Naive thymus-derived CD4-positive, alpha-beta T cell (primary cell): Measurements from ENCODE around the gene FSD2. TPM values are rescaled to one million over a fixed set of nuclear protein-coding genes. Genes with fewer than 3 reads are reported as not detected.

Experiments
- ATAC-seq: fragments of 150-1000 bp; cut with Tn5 transposase; 2 replicates; pipeline ENCODE4 v1.10.0; 2021; ENCODE audit warnings: mild to moderate bottlenecking, moderate library complexity
- CTCF ChIA-PET: fragments of 350-600 bp; sonication (Branson Sonifier 250); formaldehyde crosslinking; loops from one replicate; lab custom pipeline; 2021; ENCODE audit warnings: antibody characterized with exemption; lab: Charles Lee
- POLR2A ChIA-PET: fragments of 350-600 bp; sonication (Branson Sonifier 250); formaldehyde crosslinking; loops from one replicate; lab custom pipeline; 2021; ENCODE audit warnings: antibody characterized with exemption, inconsistent platforms; lab: Charles Lee
- DNase-seq, 9 donors: peaks; one replicate each; pipeline versions ENCODE4 v3.0.0 to v3.0.0-alpha.2; 2020 to 2022; ENCODE audit warnings: mixed read lengths in 1 of 9
- H3K27ac ChIP-seq: one replicate; pipeline ENCODE4 v1.7.0; 2013; ENCODE audit warnings: mild to moderate bottlenecking, low read depth, low read length, moderate library complexity
- H3K27me3 ChIP-seq, 2 donors: one replicate each; pipeline ENCODE4 v1.7.0; 2013; ENCODE audit warnings: low read length in 2 of 2, mild to moderate bottlenecking in 2 of 2, moderate library complexity in 2 of 2; ENCODE audit not compliant: control insufficient read depth in 2 of 2, insufficient read depth in 2 of 2
- H3K36me3 ChIP-seq, 3 experiments: 1 replicate in 2 of 3; 2 replicates in 1 of 3; pipeline ENCODE4 v1.7.0; 2013; ENCODE audit warnings: low read length in 3 of 3, mild to moderate bottlenecking in 3 of 3, moderate library complexity in 1 of 3; ENCODE audit not compliant: insufficient read depth in 3 of 3, control insufficient read depth in 2 of 3
- H3K4me1 ChIP-seq, 2 donors: one replicate each; pipeline ENCODE4 v1.7.0; 2013; ENCODE audit warnings: low read length in 2 of 2, mild to moderate bottlenecking in 2 of 2, moderate library complexity in 1 of 2; ENCODE audit not compliant: control insufficient read depth in 2 of 2, insufficient read depth in 2 of 2
- H3K4me3 ChIP-seq: 2 replicates; pipeline ENCODE4 v1.7.0; 2013; ENCODE audit warnings: mild to moderate bottlenecking, low read length
- H3K9me3 ChIP-seq, 3 experiments: 1 replicate in 2 of 3; 2 replicates in 1 of 3; pipeline ENCODE4 v1.7.0; 2013; ENCODE audit warnings: low read length in 3 of 3; ENCODE audit not compliant: control insufficient read depth in 2 of 3
- H3K27ac Mint-ChIP-seq, 9 donors: one replicate each; pipeline ENCODE4 v1.8.0; 2020 to 2022; ENCODE audit warnings: mixed read lengths in 9 of 9, mild to moderate bottlenecking in 8 of 9, moderate library complexity in 5 of 9, inconsistent platforms in 2 of 9
- H3K27me3 Mint-ChIP-seq, 5 donors: one replicate each; pipeline ENCODE4 v1.8.0; 2021 to 2022; ENCODE audit warnings: mixed read lengths in 5 of 5, mild to moderate bottlenecking in 1 of 5
- H3K36me3 Mint-ChIP-seq, 5 donors: one replicate each; pipeline ENCODE4 v1.8.0; 2020 to 2022; ENCODE audit warnings: mixed read lengths in 5 of 5, mild to moderate bottlenecking in 3 of 5, inconsistent platforms in 1 of 5
- H3K4me1 Mint-ChIP-seq, 7 donors: one replicate each; pipeline ENCODE4 v1.8.0; 2020 to 2022; ENCODE audit warnings: mixed read lengths in 7 of 7, mild to moderate bottlenecking in 3 of 7, inconsistent platforms in 1 of 7
- H3K4me3 Mint-ChIP-seq, 10 donors: one replicate each; pipeline ENCODE4 v1.8.0; 2020 to 2022; ENCODE audit warnings: mild to moderate bottlenecking in 10 of 10, mixed read lengths in 10 of 10, moderate library complexity in 6 of 10, inconsistent platforms in 2 of 10
- H3K9me3 Mint-ChIP-seq, 11 donors: one replicate each; pipeline ENCODE4 v1.8.0; 2020 to 2022; ENCODE audit warnings: mixed read lengths in 11 of 11, mild to moderate bottlenecking in 4 of 11, inconsistent platforms in 1 of 11, moderate library complexity in 1 of 11
- intact Hi-C, 2 donors: fragments of 100-400 bp; cut with micrococcal nuclease; formaldehyde crosslinking; loops; one replicate each; pipeline ENCODE4 v1.15.1; 2023
- polyA plus RNA-seq, 2 donors: library from polyadenylated mRNA; unstranded; fragments of 300-500 nt; fragmentation: Illumina TruSeq; gene quantifications; one replicate each; pipeline ENCODE4 v1.2.3, GENCODE V29; 2021
- total RNA-seq, 6 experiments: library from RNA in 5 of 6; stranded (reverse) in 5 of 6; gene quantifications; 1 replicate in 5 of 6; 2 replicates in 1 of 6; pipeline ENCODE4 v1.2.3 and lab custom pipeline; 2021 to 2026

Gene FSD2, protein sequence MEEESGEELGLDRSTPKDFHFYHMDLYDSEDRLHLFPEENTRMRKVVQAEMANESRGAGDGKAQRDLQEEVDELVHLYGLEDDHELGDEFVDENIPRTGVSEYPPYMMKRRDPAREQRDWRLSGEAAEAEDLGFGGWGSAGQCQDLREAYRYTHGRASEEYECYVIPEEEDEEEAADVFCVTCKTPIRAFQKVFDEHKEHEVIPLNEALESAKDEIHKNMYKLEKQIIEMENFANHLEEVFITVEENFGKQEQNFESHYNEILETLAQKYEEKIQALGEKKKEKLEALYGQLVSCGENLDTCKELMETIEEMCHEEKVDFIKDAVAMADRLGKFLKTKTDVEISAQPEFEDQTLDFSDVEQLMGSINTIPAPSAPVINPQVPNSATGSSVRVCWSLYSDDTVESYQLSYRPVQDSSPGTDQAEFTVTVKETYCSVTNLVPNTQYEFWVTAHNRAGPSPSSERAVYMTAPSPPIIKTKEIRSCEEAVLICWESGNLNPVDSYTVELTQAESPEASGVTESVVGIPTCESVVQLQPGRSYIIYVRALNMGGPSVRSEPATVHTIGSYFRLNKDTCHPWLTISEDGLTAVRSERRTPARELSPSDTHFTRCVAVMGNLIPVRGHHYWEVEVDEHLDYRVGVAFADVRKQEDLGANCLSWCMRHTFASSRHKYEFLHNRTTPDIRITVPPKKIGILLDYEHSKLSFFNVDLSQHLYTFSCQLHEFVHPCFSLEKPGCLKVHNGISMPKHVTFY
- total RNA-seq (not detected), polyA plus RNA-seq (not detected), total RNA-seq (lab: John Stamatoyannopoulos, UW) (not detected)

DNA sequence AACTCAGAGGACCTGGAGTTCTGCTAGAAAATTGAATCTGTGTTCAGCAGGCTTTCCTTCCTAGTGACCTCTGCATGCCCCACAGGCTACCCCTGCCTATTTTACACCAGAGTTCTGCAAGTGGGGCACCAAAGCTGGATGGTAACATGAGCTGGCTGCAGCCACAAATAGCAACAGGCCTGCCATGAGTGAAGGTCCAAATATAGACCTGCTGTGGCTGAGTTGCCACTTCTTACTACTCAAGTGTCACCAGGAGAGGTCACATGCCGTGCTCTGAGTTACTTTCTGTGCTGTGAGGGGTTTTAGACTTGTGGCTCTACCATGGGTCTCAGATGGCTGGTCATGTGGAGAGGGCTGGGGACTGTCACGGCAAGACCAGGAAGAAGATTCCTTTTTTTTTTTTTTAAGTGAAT lies at the start of gene FSD2:
Gene FSD2, minus strand, starts transcription at position 76 of the 413 bp plus-strand sequence. CDS start 18,679 bp downstream, outside the sequence.
- H3K36me3 ChIP-seq = peaks cover 0 to 4% (median 0%) of the 10 kb centered on the region in 3 experiments
- H3K4me3 ChIP-seq = no peak within 1 kb of the TSS
- H3K9me3 ChIP-seq = no peaks in the 10 kb centered on the region
- ChIA-PET CTCF (no interaction called here), POLR2A (interaction anchor here (0.7 to 1.5 kb wide), 2 partner anchors 12 to 263 kb away, joined by 3 to 4 read pairs; no protein-coding TSS in a partner anchor)
- ATAC-seq (no peak), DNase-seq (no peak)
- Mint-ChIP-seq H3K4me1 (peaks cover 7 to 17% (median 11%) of the 10 kb centered on the region in 7 donors), H3K36me3 (peaks cover 0 to 4% (median 0%) of the 10 kb centered on the region in 5 donors), H3K4me3 (no peak within 1 kb of the TSS), H3K27me3 (peaks cover 6 to 53% (median 7%) of the 10 kb centered on the region in 5 donors), H3K27ac (no peak within 1 kb of the TSS), H3K9me3 (no peaks in the 10 kb centered on the region)
- peaks cover 5% of the 10 kb centered on the region in 2 donors for H3K4me1 ChIP-seq
- no peak within 1 kb of the TSS for H3K27ac ChIP-seq
- intact Hi-C loops = loop anchor here in 1 of 2 donors (5.0 kb wide), 1 partner anchor 196 kb away; no protein-coding TSS in a partner anchor
- H3K27me3 ChIP-seq = no peaks in the 10 kb centered on the region

DNA sequence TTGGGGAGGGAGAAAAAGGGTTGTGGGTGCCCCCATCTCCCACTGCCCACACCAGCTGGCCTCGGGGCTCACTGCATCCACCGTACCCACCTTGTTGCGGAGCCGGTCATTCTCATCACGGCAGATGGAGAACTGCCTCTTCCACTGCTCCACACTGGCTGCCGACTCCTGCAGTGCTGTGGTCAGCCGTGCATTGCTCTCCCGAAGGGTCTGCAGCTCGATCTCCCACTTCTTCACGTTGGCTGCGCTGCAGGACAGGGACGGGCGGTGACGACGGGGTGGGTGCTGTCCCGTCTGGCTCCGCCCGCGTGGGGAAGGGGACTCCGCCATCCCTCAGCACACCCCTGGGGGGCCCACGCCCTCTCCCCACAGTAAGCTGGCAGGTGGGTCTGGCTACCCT lies 48.7 kb upstream of the FSD2 start:
- Histone ChIP-seq H3K27ac (no peak overlapping the region), H3K9me3 (no peaks in the 10 kb centered on the region), H3K4me3 (no peak overlapping the region), H3K27me3 (no peaks in the 10 kb centered on the region), H3K4me1 (no peaks in the 10 kb centered on the region), H3K36me3 (no peaks in the 10 kb centered on the region)
- POLR2A ChIA-PET = no interaction called here
- intact Hi-C loops = no loop called here
- CTCF ChIA-PET = no interaction called here
- Mint-ChIP-seq H3K27me3 (no peaks in the 10 kb centered on the region), H3K27ac (no peak overlapping the region), H3K4me3 (no peak overlapping the region), H3K9me3 (no peaks in the 10 kb centered on the region), H3K4me1 (peaks cover 10 to 23% (median 12%) of the 10 kb centered on the region in 7 donors), H3K36me3 (peaks cover 0 to 7% (median 1%) of the 10 kb centered on the region in 5 donors)
- DNase-seq (no peak), ATAC-seq (no peak)

DNA sequence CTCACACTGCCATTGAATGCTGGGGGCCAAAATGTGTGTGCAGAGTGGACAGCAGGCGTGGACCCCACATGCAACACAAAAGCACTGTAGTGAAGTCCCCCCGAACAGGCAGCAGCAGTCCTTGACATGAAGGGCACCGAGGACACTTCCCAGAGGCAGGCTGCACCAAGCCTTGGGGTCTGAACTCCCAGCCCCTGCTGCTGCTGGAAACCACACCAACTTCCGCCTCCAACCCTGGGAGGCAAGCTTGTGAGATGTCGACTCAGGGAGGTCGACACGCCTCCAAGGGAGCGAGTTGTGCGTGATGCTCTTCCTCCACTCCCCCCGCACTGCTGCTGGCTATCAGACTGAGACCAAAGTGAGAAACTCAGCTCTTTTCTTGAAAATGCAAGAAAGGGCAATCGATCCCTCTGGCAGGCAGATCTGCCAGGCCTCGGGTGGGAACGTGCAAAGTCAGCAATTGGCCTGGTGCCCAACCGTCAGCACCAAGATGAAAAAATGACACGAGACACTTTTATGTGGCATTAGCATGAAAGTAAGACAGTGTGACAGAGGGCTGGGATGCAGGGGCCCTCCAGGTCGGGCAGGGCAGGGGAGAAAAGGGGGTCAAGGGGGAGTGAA lies 47.2 kb upstream of the FSD2 start:
- H3K27ac Mint-ChIP-seq = peak overlapping the region in 1 of 9 donors; percentile 13
- CTCF ChIA-PET = no interaction called here
- ATAC-seq (no peak), DNase-seq (no peak)
- Histone ChIP-seq H3K4me1 (no peaks in the 10 kb centered on the region), H3K4me3 (no peak overlapping the region), H3K36me3 (no peaks in the 10 kb centered on the region), H3K27ac (no peak overlapping the region), H3K9me3 (no peaks in the 10 kb centered on the region), H3K27me3 (no peaks in the 10 kb centered on the region)
- peak overlapping the region in 7 of 10 donors; percentile 12 to 62 (median 25) for H3K4me3 Mint-ChIP-seq
- H3K36me3 Mint-ChIP-seq = peaks cover 0 to 5% (median 0%) of the 10 kb centered on the region in 5 donors
- no peaks in the 10 kb centered on the region for H3K27me3 Mint-ChIP-seq
- H3K9me3 Mint-ChIP-seq = no peaks in the 10 kb centered on the region
- peaks cover 13 to 26% (median 17%) of the 10 kb centered on the region in 7 donors for H3K4me1 Mint-ChIP-seq
- POLR2A ChIA-PET = no interaction called here
- intact Hi-C loops = no loop called here

DNA sequence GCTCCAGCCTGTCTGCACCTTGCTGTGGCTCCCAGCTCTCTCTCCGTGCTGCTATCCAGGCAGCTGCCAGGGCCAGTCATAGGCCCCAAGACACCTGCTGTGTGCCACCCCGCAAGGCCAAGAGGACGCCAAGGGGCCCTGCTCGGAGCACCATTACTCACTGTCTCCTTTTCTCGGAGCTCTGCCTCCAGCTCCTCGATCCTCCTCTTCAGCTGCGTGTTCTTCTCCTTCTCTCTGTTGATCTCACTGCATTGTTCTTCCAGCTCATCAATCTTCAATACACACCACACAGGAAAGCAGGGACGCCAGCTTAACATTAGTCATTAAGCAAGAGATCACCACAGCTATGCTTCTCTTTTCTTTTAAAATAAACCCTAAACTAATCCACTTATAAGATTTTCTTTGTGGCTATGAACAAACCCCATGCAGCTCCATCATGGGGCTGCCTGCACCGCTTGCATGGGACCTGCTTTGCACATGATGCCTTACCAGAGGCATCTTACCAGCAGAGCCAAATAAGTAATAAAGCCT lies 46.2 kb upstream of the FSD2 start:
- H3K9me3 ChIP-seq = no peaks in the 10 kb centered on the region
- intact Hi-C loops = no loop called here
- Mint-ChIP-seq H3K4me1 (peaks cover 13 to 26% (median 17%) of the 10 kb centered on the region in 7 donors), H3K27me3 (no peaks in the 10 kb centered on the region), H3K36me3 (peaks cover 0 to 5% (median 0%) of the 10 kb centered on the region in 5 donors), H3K27ac (peak overlapping the region in 1 of 9 donors; percentile 13), H3K4me3 (no peak overlapping the region), H3K9me3 (no peaks in the 10 kb centered on the region)
- no peak overlapping the region for H3K27ac ChIP-seq
- ChIA-PET POLR2A (no interaction called here), CTCF (no interaction called here)
- H3K27me3 ChIP-seq = no peaks in the 10 kb centered on the region
- no peak overlapping the region for H3K4me3 ChIP-seq
- DNase-seq (no peak), ATAC-seq (no peak)
- H3K36me3 ChIP-seq = no peaks in the 10 kb centered on the region
- no peaks in the 10 kb centered on the region for H3K4me1 ChIP-seq

DNA sequence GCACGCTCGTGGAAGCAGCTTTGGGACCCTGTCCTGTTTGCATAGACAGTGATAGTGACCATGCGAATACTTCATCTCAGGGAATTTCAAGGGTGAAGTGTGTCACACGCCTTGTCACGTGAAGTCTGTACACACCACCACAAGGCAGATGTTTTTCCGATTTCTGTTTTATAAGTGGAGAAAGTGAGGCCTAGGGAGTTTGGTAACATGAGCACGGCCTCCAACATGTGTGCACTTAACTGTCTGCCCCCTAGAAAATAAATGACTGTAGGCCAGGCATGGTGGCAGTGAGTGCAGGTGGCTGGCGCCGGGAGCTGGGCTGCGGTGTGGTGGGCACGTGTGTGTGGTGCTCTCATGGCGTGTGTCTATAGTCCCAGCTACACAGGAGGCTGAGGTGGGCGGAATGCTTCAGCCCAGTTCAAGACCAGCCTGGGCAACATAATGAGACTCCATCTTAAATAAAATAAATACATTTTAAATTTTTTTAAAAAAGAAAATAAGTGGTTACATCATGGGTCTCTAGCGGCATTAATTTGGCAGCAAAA lies 45.5 kb upstream of the FSD2 start:
- POLR2A ChIA-PET = interaction anchor here (0.8 kb wide), 1 partner anchor 38 kb away, joined by 3 read pairs; no protein-coding TSS in a partner anchor
- H3K9me3 ChIP-seq = no peaks in the 10 kb centered on the region
- H3K4me1 Mint-ChIP-seq = peaks cover 13 to 26% (median 17%) of the 10 kb centered on the region in 7 donors
- CTCF ChIA-PET = no interaction called here
- no peaks in the 10 kb centered on the region for H3K9me3 Mint-ChIP-seq
- no peak overlapping the region for H3K4me3 ChIP-seq
- H3K36me3 ChIP-seq = no peaks in the 10 kb centered on the region
- no peak overlapping the region for H3K4me3 Mint-ChIP-seq
- H3K36me3 Mint-ChIP-seq = peaks cover 0 to 5% (median 0%) of the 10 kb centered on the region in 5 donors
- H3K27ac ChIP-seq = no peak overlapping the region
- DNase-seq (no peak), ATAC-seq (no peak)
- intact Hi-C loops = no loop called here
- no peaks in the 10 kb centered on the region for H3K4me1 ChIP-seq
- H3K27me3 ChIP-seq = no peaks in the 10 kb centered on the region
- H3K27ac Mint-ChIP-seq = no peak overlapping the region
- peaks cover 0 to 7% (median 0%) of the 10 kb centered on the region in 5 donors for H3K27me3 Mint-ChIP-seq

DNA sequence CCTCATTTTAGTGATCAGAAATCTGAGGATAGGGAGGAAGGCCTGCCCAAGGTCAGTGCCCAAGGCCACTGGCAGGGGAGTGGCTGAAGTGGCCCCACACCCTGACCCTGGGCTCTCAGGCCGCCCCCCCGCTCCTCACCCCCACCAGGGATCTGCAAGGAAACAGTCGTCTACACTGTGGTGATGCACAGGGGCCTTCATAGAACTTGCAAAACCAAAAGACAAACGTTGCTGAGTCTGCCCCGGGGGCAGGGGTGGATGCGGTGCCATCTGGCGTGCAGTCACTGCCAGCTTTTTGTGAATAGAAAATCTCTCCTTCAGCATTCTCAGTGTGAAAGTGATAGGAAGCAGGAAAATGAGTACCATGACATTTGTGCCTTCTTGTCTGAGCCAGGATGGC lies 44.9 kb upstream of the FSD2 start:
- peaks cover 9 to 25% (median 17%) of the 10 kb centered on the region in 7 donors for H3K4me1 Mint-ChIP-seq
- no peaks in the 10 kb centered on the region for H3K4me1 ChIP-seq
- no peak for ATAC-seq
- no peak overlapping the region for H3K27ac Mint-ChIP-seq
- no peak for DNase-seq
- H3K4me3 ChIP-seq = no peak overlapping the region
- H3K36me3 ChIP-seq = no peaks in the 10 kb centered on the region
- POLR2A ChIA-PET = no interaction called here
- H3K9me3 ChIP-seq = no peaks in the 10 kb centered on the region
- H3K27ac ChIP-seq = no peak overlapping the region
- no peaks in the 10 kb centered on the region for H3K27me3 ChIP-seq
- CTCF ChIA-PET = no interaction called here
- peaks cover 0 to 11% (median 0%) of the 10 kb centered on the region in 5 donors for H3K27me3 Mint-ChIP-seq
- H3K36me3 Mint-ChIP-seq = peaks cover 0 to 5% (median 0%) of the 10 kb centered on the region in 5 donors
- intact Hi-C loops = no loop called here
- no peaks in the 10 kb centered on the region for H3K9me3 Mint-ChIP-seq
- H3K4me3 Mint-ChIP-seq = no peak overlapping the region
